ENCODE results near the gene PDLIM1.

Gene PDLIM1

DNA sequence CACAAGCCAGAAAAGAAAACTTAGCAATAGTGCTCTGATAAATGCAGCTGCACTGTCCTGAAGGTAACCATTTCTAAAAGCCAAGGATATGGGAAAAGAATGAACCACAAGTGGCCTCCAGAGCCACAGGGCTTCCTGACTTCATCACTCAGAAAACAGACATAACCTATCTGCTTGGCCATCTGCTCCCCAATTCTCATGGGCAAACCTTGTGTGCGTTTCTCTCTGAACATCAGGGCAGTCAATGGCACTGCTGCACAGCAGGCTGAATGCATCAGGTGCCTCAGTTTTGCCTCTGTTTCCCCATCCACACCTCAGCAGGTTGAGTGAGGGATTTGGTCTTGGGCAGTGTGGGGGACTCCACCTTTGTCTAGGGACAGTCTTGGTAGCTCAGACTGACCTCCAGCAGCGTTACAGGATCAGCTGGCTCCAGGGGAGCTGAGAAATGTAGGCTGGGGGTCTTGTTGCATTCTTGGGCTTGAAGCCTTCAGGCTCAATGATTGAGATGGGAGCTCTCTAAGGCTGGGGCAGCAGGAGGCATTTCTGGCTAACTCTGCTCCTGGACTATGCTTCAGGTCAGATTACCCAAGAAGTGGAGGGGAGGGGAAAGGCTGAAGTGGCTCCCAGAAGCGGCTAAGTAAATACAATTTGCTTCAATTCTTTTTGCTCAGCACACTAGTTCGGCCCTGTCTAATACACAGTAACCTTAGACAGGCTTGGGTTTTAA, 23.6 kb upstream of the PDLIM1 start:
- no peak for DNase-seq

DNA sequence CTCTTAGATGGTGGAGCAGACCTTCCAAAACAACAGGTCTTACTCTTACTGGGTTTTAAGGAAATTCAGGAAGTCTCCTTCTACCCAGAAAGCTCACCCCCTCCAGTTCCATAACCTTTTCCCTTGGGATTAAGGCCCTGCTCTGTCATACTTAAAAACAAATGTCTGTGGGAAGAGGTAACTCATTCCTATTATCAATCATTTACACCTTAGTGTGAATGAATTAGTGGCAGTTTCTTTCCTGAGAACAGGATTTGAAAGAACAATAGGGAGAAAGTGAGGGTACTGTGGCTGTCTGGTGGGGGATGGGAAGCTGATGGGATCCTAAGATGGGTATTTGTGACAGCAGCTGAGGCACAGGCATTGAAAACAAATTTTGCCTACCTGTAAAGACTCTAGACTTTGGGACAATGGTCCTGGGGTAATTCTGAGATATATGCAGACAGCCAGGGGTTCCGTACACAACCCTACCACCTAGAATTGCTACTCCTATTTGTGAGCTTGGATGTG, 22.2 kb upstream of the PDLIM1 start:
- no peak for DNase-seq

DNA sequence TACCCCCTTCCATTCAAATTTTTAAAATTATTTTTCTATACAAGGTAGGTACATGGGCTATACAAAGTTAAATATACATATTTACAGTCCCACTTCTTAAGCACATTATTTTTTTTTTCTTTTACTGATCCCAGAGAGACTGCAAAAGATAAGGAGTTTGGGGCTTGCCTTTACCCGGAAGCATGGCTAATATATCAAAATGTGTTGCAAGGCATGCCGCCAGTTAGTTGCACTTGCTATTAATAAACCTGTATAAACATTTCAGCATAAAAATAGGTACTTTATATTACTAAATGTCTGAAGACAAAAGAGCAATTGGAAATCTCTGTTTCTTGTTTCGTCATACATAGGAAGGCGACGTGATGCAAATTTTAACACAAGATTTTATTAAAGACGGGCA, 21.5 kb upstream of the PDLIM1 start:
- DNase-seq = no peak

DNA sequence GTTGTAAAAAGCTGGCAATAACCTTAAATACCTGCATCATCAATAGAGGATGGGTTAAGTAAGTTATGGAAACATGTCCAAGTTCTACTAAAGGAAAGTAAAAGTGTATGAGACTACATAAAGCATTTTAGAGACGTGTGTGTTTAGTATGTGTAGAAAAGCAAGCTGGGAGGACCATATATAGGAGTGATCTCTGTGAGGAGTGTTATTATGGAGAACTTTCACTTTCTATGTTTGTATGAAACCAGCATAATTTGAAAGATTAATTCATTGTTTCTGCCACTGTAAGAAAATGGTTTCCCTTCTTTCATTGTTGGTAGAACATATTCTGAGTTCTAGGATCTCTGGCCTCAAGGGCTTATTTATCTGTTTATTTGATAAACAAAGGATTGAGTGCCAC, 19.2 kb upstream of the PDLIM1 start:
- DNase-seq = no peak

DNA sequence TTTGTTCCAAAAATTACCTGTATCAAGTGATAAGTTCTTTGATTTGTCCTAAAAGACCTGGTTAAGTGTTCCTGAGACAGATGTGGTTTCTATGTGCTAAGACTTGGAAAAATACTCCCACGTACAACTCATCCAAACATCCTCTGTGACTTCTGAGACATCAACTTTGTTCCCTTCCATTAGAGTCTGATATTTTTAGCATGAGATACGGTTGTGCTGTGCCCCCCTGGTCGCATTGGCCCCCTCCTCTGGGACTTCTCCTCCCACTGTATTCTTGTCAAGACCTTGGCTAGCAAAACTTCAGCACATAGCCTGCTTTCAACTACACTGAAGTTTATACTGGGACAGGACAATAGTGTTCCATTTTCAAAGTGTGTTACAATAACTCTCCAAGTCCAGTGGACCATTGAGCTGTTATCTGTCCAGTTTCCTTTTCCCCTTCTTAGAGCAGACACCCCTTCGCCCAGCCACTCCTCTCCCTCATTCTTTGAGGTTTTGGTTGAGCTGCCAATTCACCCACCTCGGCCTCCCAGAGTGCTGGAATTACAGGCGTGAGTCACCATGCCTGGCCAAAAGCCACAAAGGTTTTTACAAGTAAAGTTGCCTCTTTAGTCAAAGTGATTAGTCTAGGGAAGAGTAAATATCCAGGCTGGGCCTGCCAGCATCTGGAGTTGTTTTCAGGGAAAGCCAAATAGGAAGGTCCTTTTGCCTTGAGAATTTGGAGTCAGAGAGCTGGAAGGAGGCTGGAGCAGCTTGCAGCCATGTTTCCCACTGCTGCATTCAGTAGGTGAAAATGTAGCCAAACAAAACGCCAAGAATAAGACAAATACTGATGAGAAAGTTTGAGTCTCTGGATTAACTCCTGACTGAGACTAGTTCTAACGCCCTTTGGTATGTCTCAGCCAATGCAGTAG, 17.8 kb upstream of the PDLIM1 start:
- DNase-seq = no peak

DNA sequence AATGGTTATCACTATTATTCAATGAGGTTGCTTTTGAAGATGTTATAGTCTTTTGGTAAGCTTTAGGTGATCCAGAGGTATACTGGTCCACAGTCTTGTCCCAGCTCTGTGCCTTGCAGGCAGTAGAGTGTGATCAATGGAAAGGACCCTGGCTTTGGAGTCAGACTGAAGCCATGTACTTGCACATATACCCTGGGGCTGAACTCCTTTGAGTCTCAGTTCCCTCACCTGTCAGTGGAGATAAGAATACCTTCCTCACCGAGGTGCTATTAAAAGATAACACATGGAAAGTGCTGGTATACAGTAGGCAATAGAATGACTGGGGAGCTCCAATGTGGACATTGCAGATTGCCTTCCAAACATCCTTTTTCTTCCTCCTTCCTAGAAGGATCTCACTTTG, 16.0 kb upstream of the PDLIM1 start:
- DNase-seq = no peak

DNA sequence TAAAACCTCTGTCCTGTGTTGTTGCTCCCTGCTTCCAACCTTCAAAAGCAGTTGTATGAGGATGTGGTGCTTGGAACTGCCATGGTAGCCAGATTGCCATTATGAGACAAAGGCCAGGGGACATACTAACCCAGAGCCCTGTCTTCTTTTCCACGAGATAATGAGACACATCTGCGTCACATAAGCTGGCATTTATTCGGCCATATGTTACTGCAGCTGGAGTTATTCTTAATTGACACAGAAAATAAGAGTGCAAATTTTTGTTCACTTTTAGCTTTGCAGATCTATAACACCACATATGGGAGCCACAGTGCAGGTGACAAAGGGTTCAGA, 15.5 kb upstream of the PDLIM1 start:
- DNase-seq = no peak

DNA sequence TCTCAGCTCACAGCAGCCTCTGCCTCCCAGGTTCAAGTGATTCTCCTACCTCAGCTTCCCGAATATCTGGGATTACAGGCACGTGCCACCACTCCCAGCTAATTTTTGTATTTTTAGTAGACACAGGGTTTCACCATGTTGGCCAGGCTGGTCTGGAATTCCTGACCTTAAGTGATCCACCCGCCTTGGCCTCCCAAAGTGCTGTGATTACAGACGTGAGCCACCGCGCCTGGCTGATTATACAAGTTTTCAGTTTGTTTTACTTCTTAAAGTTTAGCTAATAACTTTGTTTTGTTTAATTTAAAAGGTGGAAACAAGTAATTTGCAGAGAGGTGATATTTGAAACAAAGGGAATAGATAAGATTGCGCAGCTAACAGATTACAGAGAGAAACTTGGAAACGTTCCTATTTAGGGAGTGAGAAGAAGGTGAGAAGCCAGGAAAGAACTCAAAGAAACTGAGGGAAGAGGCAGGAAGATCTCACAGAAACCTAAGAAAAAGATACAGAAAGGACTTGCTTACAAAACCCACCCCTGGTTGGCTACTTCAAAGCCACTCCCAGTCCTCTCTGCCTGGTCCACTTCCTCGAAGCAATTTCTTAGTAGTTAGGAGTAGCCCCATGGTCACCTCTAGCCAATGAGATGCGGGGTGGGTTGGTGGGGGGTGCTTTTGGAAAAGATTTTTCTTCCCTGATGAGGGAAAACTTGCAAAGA, 15.0 kb upstream of the PDLIM1 start:
- no peak for DNase-seq

DNA sequence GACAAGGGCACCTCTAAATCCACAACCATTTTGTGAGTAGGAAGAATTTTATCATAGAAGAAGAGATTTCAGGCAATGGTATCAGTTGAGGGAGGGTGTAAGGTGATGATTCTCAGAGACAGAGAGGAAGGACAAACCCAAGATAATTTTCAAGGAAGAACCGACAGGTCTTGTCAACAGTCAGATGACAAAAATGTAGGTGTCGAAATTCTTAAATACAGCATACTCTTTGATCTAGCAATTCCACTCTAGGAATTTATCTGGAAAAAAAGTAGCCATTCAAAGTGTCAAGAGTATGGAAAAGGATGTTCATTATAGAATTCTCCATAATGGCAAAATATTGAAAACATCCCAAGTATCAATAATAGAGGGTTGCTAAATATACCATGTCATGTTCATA, 14.2 kb upstream of the PDLIM1 start:
- DNase-seq = no peak

DNA sequence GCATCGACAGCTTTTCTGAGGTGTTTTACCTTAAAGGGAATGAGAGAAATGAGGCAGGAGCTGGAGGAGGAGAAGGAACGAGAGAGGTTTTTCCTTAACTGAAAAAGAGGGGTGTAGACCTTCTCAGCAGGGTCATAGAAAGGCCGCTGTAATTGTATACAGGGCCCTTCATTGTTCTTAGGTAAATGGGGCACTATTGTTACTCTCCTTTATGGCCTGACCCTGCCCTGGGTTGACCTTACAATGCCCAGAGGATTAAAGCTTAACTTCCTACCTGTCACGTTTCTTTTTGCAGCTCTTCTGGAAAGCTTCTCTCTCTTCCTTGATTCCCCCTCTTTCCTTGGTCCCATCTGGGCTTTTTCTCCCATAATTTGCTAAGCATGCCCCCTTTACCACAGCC, 13.7 kb upstream of the PDLIM1 start:
- no peak for DNase-seq

DNA sequence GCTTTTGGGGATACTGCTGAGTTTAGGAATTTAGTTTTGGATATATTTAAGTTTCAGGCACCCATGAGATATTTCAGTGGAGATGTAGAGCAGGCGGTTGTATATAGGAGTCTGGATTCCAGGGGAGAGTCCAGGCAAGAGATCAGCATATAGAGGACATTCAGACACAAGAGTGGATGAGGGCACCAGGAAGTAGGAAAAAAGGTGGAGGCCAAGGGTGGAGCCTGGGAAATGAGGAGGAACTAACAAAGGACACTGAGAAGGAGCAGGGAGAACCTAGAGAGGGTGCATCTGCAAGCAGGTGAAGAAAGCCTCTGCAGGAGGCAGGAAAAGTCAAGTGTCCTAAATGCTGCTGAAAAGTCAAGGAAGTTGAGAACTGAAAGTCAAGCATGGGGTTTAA, 13.1 kb upstream of the PDLIM1 start:
- no peak for DNase-seq

DNA sequence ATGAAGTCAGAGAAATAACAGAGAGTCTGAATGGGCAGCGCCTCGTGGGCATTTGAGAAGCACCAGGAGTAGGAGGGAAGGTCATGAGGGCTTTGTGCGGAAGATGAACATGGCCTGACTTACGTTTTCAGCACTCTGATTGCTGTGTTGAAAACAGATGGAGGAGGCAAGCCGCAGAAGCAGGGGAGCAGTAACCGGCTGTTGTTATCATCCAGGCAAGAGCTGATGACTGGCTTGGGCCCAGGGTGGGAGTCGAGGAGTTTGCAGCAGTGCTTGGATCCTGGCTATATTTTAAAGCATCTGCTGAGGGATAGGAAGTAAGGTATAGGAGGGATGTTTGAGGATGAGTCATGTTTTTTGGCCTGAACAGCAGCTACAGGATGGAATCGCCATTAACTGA, 12.7 kb upstream of the PDLIM1 start:
- no peak for DNase-seq

DNA sequence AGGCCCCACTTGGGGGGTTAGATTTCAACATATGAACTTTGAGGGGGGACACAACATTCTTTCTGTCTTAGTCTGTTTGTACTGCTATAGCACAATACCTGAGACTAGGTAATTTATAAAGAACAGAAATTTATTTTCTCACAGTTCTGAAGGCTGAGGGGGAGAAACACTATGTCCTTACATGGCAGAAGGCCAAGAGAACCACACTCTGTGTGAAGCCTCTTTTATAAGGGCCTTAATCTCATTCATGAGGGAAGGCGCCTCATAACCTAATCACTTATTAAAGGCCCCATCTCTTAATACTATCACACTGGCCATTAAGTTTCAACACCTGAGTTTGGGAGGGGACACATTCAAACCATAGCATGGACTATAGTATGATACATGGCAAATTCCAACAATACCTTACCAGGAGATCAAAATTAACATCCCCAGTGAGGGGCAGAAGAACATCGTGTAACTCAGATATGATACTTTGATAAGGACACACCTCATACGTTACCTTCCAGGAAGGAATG, 9.3 kb upstream of the PDLIM1 start:
- no peak for DNase-seq

DNA sequence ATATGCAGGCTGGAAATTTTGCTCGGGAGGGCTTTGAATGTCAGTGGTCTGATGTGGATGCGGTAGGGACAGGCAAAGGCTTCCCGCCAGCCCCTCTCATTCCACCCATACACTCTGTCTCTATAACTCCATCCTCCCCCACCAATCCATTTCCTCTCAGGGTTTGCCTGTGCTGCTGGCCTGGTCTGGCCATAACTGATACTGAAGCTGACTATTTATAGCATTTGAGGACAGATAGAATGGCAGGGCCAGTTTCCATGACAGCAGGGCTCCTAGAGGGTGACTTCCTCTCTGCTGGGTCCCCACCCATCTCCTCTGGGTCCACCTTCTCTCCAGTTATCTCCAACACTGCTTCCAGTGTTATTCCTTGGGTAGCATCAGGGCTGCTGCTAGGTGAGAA, 6.6 kb upstream of the PDLIM1 start:
- no peak for DNase-seq

DNA sequence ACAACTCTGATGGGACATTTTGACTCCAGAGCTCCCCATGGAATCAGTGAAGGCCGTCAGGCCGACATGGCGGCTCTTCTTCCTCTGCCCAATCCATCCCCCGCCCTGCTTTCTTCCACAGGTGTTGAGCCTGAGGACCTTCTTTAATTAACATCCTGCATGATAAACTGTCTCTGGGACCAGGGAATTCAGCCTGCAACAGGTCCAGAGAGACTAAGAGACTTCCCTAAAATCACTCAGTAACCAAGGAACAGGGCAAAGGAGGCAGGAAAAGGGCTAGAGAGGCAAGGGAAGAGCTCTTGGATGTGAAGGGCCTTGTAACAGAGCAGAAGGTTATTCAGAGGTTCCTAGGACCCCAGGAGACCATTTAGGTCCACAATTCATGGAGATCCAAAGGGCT, 6.0 kb upstream of the PDLIM1 start:
- no peak for DNase-seq

DNA sequence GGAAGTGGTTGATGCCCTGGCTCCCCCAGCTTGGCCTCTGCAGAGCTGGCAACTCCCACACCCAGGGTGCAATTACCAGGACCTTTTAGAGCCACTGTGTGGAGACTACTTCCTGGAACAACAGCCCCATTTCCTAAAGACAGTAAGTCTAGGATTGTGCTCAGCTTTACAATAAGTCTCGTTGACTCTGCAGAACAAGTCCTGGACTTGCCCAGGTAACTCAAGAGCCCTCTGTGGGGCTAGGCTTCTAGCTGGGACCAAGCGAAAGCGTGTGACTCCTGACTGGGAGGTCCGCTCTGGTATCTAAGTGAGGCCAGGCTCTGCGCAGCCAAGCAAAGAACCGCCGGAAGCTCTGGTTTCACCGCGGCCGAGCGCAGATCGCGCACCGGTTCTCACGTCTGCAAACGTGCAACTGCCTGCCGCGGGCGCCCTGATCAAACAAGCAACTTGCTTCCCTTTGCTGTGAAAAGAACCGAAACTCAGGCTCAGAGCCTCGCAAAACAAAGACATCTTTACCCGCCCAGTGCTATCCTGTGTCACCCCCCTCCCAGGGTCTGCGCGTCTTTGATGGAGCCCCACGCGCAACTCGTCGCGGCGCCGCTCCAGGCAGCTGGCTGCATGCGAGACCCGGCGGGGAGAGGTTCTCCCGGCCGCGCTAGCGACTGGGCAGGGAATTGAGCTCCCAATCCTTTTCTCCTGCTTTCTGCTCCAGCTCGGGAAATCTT, 4.4 kb upstream of the PDLIM1 start:
- peak; percentile 53 for DNase-seq

DNA sequence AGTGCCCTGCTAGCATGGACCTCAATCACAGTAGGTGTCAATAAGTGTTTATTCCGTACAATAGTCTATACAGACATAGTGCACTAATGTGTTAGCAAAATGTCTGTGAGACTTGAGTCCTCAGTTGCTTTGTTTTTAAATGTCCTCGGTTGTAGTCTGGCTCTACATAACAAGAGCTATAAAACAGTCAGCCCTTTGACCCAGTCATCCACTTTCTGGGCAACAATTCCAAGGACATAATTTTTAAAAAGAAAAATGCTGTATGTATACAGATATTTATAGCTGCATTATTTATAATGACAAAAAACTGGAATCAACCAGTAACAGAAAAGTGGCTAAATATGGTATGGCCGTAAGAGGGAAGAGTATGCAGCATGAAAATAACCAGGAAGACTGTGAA, 2.8 kb upstream of the PDLIM1 start:
- DNase-seq = no peak

DNA sequence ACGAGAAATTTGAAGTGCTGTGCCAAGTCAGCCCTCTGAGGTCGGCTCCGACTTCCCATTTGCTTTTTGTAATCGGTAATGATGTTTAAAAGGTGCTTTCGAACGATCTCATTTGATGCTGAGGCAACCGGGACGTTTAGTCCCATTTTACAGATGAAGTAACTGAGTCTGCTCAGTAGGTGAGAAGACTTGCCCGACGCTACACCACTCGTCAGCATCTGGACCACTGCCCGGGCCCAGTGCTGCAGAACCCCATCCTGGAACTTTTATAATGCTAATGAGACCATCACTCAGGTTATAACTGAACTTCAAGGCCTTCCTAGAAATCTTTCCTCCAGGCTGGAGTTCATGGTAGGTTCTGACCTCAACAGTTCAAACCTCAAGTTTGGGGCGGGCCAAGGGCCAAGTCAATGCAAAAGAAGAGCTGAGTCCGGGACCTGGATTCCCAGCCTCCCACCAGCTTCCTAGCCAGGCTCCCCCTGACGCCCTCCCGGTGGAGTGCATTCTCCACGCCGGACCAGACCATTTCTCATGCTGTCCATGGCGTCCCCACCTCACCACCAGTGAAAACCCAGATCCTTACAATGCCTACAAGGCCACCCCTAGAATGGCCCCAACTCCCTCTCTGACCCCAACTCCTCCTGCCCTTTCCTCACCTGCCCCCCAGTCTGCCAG, 699 bp upstream of the PDLIM1 start:
- no peak for DNase-seq

DNA sequence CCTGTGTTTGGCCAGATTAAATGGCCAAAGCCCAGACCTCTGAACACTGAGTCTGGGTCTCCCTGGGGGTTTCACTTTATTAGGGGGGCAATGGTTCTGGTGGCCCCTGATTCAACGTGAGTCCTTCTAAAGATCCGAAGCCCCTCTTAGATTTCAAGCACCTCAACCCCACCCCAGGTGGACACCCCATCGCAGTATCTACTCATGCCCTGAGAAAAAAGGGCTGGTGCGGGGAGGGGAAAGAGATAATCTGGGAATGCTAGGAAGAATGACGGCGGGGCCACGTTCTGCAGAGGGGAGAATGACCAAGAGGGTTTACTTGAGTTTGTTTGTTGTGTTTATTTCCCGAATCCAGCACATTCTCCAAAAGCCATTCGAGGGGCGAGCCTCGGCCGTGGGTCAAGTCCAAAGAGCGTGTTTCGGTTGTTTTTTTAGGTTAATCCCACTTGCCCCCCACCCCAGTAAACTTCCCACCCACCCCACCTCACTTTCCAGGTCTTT, 832 bp downstream of the PDLIM1 start:
- DNase-seq = no peak

DNA sequence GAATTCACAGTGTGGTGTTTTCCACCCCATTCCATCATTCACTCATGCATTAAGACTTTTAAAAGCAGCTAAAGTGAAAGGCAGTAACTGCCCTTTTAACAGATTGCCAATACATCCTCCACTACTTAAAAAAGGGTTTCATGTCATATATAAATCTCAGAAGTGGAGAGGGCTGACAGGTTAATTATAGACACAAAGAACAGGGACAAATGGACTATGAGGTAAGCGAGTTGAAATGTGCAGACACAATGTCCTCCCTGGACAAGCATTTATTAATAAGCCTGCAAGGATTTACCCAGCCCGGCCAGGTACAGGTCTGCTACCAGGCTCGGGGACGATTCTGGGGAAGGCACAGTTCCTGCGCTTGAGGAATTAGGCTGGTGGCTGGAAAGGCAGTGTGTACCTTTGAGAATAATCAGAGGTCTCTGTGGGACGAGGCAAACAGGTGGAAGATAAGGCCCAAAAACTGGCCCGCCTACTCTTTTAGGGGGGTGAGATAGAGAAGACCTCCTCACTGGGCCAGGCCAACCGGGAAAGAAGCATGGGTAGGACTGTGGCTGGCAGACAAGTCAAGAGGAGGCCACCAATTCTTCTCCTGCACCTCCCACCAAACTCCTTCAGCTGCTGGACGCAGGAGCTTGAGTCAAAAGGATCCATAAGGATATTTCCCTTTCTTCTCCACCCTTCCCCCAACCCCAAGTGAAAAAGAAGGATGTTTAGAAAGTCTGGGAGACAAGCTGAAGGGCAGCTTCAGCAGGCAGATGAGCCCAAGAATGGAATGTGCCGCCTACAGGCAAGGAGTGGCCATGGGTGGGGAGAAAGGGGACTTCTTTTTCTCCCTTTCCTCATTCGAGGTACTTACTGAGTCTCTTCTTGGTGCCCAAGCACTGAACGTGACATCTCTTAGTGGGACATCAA, 1.5 kb downstream of the PDLIM1 start:
- no peak for DNase-seq

DNA sequence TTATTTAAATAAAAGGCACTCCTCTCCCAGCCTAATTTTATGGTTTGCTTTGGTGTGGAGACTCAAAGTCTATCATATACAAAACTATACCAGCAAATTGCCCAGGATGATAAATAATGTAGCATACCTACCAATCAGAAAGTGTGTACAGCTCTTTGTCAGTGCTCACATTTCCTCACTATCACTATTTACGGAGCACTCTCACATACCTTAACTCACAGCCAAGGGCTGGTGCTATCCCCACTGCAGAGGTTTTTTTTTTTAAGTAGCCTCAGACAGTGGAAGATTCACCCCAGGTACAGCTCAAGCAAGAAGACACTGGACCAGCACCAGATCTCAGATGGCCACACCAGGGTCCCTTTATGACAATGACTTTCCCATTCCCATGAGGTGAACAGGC, 2.5 kb downstream of the PDLIM1 start:
- DNase-seq = no peak

Measured in NCI-H1105 (cell line).